GM12878 (cell line): ENCODE measurements around the gene SELENOW. TPM values are rescaled to one million over a fixed set of nuclear protein-coding genes. Genes with fewer than 3 reads are reported as not detected.

Experiments used
- ATF3 ChIP-seq: IDR thresholded peaks from 2 replicates; pipeline ENCODE4 v1.6.1; 2011; ENCODE audit warnings: low read depth, mild to moderate bottlenecking, low read length, moderate library complexity, borderline replicate concordance; ENCODE audit errors: extremely low read depth
- E2F8 ChIP-seq: fragments of 450-650 bp; IDR thresholded peaks from 2 replicates; pipeline ENCODE4 v1.6.1; 2018; ENCODE audit warnings: mild to moderate bottlenecking, low read depth, moderate library complexity; ENCODE audit not compliant: partially characterized antibody
- EP300 ChIP-seq, 2 experiments: fragments of 150-350 bp in 1 of 2; IDR thresholded peaks; 2 replicates each; pipeline ENCODE4 v1.6.1; 2011 to 2012; ENCODE audit warnings: low read depth in 2 of 2, low read length in 2 of 2, borderline replicate concordance in 1 of 2, improper control_type of control experiment in 1 of 2, inconsistent platforms in 1 of 2; ENCODE audit not compliant: control insufficient read depth in 1 of 2
- FOXK2 ChIP-seq: fragments of 450-650 bp; IDR thresholded peaks from 2 replicates; pipeline ENCODE4 v1.6.1; 2017; ENCODE audit warnings: mild to moderate bottlenecking, moderate library complexity
- GATAD2B ChIP-seq: fragments of 450-650 bp; conservative IDR thresholded peaks from 2 replicates; pipeline ENCODE4 v1.6.1; 2017; ENCODE audit warnings: low read depth, mild to moderate bottlenecking, moderate library complexity
- HDAC6 ChIP-seq: fragments of 200-600 bp; sonication (generic); IDR thresholded peaks from one replicate; pipeline ENCODE4 v1.8.0; 2017; ENCODE audit warnings: antibody characterized with exemption; ENCODE audit not compliant: unreplicated experiment
- HSF1 ChIP-seq: fragments of 150-350 bp; IDR thresholded peaks from 2 replicates; pipeline ENCODE4 v1.6.1; 2014; ENCODE audit warnings: mild to moderate bottlenecking, low read depth, low read length
- NFXL1 ChIP-seq: fragments of 450-650 bp; IDR thresholded peaks from 2 replicates; pipeline ENCODE4 v1.6.1; 2017; ENCODE audit warnings: antibody characterized with exemption, mild to moderate bottlenecking, borderline replicate concordance
- PML ChIP-seq: IDR thresholded peaks from 2 replicates; pipeline ENCODE4 v1.6.1; 2012; ENCODE audit warnings: low read length, inconsistent platforms
- POU2F2 ChIP-seq: IDR thresholded peaks from 3 replicates; pipeline ENCODE4 v1.6.1; 2011; ENCODE audit warnings: low read depth, mild to moderate bottlenecking, low read length, borderline replicate concordance
- REST ChIP-seq: IDR thresholded peaks from 2 replicates; pipeline ENCODE4 v1.6.1; 2012; ENCODE audit warnings: mild to moderate bottlenecking, low read depth, low read length
- SMAD1 ChIP-seq: fragments of 450-650 bp; IDR thresholded peaks from 2 replicates; pipeline ENCODE4 v1.6.1; 2018; ENCODE audit warnings: mild to moderate bottlenecking, low read depth; ENCODE audit not compliant: partially characterized antibody
- SPI1 ChIP-seq: IDR thresholded peaks from 2 replicates; pipeline ENCODE4 v1.6.1; 2011; ENCODE audit warnings: low read depth, mild to moderate bottlenecking, low read length, moderate library complexity, borderline replicate concordance; ENCODE audit not compliant: insufficient read depth
- SREBF2 ChIP-seq: IDR thresholded peaks from 2 replicates; pipeline ENCODE4 v1.6.1; 2012; ENCODE audit warnings: mild to moderate bottlenecking, low read length
- TAF1 ChIP-seq: IDR thresholded peaks from 2 replicates; pipeline ENCODE4 v1.6.1; 2011; ENCODE audit warnings: mild to moderate bottlenecking, low read depth, low read length, borderline replicate concordance
- USF1 ChIP-seq: IDR thresholded peaks from 2 replicates; pipeline ENCODE4 v1.6.1; 2011; ENCODE audit warnings: borderline replicate concordance, low read depth, mild to moderate bottlenecking, moderate library complexity, mixed read lengths, low read length; ENCODE audit not compliant: insufficient read depth; ENCODE audit errors: extremely low read length
- ZNF24 ChIP-seq: fragments of 450-650 bp; IDR thresholded peaks from 2 replicates; pipeline ENCODE4 v1.6.1; 2017; ENCODE audit warnings: antibody characterized with exemption, mild to moderate bottlenecking
- ZNF274 ChIP-seq: IDR thresholded peaks from one replicate; pipeline ENCODE4 v1.8.0; 2011; ENCODE audit not compliant: insufficient read length, insufficient read depth
- ZZZ3 ChIP-seq: IDR thresholded peaks from 2 replicates; pipeline ENCODE4 v1.6.1; 2011; ENCODE audit warnings: low read depth; ENCODE audit not compliant: control insufficient read depth, insufficient read length
- polyA plus RNA-seq, 11 experiments: library from polyadenylated mRNA; depleted of rRNA in 4 of 11; unstranded in 6 of 11; stranded (reverse) in 5 of 11; fragments of >200 nt; fragmentation: Nextera tagmentation in 4 of 11; fragmentation: Illumina TruSeq in 1 of 11; extraction: Ambion mirVana in 4 of 11; extraction: Trizol in 1 of 11; gene quantifications; 1 replicate in 1 of 11; 2 replicates in 10 of 11; pipeline versions ENCODE4 v1.2.1 to v1.2.3, GENCODE V29; 2011 to 2016; ENCODE audit warnings: inconsistent platforms in 2 of 11, missing spikeins in 2 of 11, low read depth in 1 of 11
- total RNA-seq, 4 experiments: library from RNA; depleted of rRNA in 3 of 4; stranded (reverse); fragments of >200 nt in 3 of 4; fragmentation: Illumina TruSeq in 1 of 4; extraction: Trizol in 1 of 4; gene quantifications; 2 replicates each; pipeline versions ENCODE4 v1.2.1 to v1.2.3, GENCODE V29; 2013 to 2021

The SELENOW gene
- total and polyA plus RNA-seq, 10 of the 15 experiments (the other 5 are each of a cell fraction or from before 2014, with no cell fraction given): 53.3 to 186 (median 101) TPM

GRCh38 chr19:47745010-47745901, 33.2 kb upstream of the SELENOW start, which contains the start of gene NOP53 (continued):
- TF ChIP-seq E2F8 (peak; percentile 39), SREBF2 (no peak), REST (0 out of 2 replicates have a peak, but pooled peaks have one; percentile 35), FOXK2 (no peak; the same call in 1 of the 2 replicates), PML (peak; percentile 95), SPI1 (no peak), ATF3 (no peak), SMAD1 (no peak), ZZZ3 (no peak), TAF1 (peak; percentile 93; the same call in 1 of the 2 replicates), GATAD2B (0 out of 2 replicates have a peak, but pooled peaks have one; percentile 22), HDAC6 (no peak), USF1 (no peak), HSF1 (no peak), ZNF274 (no peak), POU2F2 (no peak; the same call in 2 of the 3 replicates), EP300 (IDR thresholded peaks at IDR 0.05; ENCODE audit: borderline replicate concordance in 1 of 2, control insufficient read depth in 1 of 2, low read depth in 2 of 2, low read length in 2 of 2) (no peak), NFXL1 (no peak), ZNF24 (no peak)
